OCI-M2 (cell line): ENCODE measurements around the gene EVA1A.

Experiments used
- DNase-seq: peaks from one replicate; lab custom pipeline; 2025; ENCODE audit not compliant: unreplicated experiment; lab: John Stamatoyannopoulos, UW

The EVA1A gene, protein sequence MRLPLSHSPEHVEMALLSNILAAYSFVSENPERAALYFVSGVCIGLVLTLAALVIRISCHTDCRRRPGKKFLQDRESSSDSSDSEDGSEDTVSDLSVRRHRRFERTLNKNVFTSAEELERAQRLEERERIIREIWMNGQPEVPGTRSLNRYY

DNA sequence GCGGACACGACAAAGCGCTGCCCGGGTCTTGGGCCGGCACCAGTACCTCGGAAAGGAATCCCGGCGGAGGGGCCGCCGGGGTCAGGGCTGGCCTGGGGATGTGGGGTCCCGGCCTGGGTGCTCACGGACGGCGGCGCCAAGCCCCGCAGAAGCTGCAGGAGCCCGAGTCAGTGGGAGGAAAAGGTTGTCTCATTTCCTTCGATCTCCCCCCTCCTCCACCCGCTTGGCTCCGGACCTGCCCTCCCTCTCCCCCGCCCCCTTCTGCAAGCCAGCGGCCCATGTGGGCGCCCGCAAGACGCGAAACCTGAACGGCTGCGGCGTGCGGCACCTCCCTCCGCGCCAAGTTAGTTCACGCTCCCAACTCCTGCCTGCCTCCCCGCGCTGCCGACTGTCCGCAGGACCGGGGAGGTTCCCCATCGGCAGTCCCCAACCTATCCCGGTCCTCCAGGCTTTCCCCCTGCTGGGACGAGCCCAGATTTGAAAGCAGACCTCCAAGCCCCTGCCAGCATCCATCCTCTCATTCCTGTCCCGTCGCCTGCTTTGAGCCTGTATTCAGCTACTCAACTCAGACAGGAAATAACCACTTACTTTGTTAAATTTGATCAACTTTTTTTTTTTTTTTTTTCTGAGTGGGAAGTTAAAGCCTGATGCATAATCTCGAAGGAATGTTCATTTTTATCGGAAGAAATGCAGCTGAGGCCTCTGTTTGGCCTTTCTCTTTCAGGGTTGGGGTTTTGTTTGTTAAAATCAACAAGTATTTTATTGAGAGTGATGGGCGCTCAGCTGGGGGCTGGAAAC, at the start of gene EVA1A:
TSS of gene EVA1A (minus strand) at position 172 of the 798 bp plus-strand sequence. CDS start 42,799 bp downstream, outside the sequence.
- no peak for DNase-seq

DNA sequence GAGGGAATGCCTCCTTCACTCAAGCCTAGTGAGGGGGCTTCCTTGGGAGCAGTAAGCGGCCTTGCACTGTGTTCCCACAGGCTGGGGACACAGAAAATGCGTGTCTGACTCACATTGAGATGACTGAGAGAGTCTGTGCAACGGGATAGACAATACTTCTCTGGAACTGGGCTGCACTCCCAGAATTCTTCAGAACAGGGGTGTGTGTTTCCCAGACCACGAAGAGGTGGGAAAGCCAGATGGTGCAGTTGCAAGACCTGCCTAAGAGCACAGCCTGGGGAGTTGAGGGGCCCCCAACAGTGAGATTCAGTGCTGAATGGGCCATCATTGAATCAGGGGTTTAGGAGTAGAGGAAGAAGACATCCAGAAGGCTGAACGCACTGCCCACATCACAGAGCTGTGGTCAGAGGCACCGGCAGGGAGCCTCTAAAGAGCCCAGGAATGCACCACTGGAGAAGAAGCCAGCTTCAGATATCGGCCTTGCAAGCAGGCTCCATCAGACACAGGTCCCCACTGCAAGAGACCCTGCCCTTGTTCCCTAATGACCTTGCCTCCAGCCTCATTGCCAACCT, 49.3 kb upstream of the EVA1A start:
- no peak for DNase-seq

DNA sequence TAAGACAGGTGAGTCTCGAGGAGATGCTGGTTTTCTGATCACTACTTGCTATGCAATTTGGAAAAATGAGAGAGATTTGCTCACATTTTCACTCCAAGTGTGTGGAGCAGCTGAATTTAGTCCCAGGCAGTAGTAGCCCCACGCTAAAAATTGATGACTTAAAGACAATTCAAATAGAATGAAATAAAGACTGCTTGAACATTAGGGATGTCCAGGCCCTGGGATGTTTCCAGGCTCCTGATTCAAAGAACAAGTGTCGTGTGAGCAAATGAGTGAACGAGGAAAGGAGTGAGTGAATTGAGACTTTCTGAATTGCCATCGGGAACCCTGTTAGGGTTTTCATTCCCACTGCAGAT, 48.6 kb upstream of the EVA1A start:
- no peak for DNase-seq

DNA sequence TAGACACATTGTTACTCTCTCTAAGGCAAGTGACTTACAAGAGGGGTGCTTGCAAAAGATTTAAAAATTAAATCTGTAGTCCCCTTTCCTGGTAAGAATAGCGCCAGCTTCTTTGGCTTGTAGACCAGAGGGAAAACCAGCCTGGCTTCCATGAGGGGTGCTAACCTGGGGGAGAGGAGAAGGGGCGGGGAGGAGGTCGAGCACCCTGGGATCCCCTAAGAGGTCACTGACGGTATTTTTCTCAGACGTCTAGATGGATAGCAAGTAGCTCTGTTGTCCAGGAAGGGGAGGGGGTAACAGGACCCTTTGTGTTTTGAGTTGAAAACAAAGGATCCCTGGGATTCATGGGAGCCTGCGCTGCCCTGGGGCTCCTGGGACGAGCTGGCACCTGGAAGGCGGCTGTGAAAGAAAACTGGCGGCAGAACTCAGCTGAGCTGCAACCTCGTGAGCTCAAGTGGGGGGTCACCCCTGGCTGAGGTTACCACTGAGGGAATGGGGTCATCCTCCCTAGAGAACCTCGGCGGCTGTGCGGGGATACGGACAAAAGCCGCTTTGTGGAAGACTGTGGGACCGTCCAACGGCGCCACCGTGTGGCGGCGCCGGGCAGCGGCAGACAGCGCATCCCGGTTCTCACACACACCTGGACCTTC, 48.1 kb upstream of the EVA1A start:
- DNase-seq, result no peak

DNA sequence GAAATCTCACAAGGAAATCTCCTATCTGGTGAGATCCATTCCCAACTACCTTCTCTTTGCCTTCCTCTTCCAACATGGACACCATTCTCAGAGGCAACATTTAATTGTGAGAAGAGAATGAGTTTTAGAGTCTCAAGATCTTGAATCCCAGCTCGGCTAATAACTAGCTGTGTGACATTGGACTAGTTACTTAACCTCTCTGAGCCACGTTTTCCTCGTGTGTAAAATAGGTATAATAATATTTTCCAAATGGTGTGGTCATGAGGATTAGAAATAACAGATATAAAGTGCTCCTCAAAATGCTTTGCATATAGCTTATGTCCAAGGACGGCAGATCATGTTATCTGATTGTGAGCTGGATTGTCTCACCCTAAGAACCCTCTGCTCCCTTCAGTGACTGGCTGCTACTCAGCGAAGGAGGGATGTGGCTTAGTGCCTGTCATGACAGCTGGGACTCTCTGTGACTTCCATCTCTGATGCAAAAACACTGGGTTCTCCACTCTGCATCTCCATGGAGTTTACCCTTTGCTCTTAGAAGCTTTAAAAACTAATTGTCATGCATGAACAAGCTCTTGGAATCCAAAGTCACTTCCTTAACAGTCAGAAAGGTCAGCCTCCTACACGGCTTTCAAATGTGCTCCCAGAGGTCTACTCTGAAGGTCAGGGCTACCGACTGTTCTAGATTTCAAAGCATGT, 47.4 kb upstream of the EVA1A start:
- no peak for DNase-seq

DNA sequence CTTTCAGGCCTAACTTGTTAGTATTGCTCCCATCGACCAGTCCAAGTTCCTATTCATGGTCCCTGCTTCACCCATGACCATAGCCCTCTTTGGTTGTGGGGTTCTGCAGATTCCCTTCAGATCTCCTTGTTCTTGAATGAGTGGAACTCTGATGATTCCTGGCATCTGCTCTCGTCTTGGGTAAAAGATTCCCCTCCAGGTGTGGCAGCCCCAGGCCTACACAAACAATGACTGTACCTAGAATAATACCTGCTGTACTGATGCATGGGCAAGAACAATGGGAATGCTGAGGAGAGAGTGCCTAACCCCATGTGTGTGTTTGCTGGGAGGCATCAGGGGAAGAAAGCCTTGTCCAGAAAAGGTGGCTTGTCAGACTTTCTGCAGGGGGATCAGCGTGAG, 46.7 kb upstream of the EVA1A start:
- DNase-seq, result no peak

DNA sequence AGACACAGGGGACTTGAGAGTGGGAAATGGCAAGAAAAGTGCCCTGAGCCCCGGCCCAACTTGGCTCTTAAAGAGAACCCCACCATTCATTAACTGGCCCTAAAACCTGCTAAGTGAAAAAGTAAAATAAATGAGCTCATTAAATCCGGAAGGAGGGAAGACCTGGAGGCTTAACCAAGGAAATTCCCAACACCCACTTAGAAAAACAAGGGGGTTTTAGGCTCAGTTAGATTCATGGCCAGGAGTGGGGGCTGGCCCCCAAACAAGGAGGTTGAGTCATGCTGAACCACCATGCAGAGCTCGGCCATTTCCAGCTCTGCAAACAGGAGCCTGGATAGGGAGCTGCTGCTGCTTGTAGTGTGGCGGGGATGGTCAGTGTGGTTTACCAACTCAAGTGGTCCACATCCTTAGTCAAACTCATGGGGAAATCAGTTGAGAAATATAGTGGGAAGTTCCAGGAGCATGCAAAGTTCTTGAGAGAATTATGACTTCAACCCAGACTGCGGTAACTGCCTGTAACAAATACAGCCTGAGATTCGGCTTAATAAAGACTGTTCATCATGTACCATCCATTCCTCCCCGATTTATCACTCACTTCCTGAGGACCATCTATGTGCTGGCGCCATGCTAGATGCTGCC, 46.1 kb upstream of the EVA1A start:
- no peak for DNase-seq

DNA sequence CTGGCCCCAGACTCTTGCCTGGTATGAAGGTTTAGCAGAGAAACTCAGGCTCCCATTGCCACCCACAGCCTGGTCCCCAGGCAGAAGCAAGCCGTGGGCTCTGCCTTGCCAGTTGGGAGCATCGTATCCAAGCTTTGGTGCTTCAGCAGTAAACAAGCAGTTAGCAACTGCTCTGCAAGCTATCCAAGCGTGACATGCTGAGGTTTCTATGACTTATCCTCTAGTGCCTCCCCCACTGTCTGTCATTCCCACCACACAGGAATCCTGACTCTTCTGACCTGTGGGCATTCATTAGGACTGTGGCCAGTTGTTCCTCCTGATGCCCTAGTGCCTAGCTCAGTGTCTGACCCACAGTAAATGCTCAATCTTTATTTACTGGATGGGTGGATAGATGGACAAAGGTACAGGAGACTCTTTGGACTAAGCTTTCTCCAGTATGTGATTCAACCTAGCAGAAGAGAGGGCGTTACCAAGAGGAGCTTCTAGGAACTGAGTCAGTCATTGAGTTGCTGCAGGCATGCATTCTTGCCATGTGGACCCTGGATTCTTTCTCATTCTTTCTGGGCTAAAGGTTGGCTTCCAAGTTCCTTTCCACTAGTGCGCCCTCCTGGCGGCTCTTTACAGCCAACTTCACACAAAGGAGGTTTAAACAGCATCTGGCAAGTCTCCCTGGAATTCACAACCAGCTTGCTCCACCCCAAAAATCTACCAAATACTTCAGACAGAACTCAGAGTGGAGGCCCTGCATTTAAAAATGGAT, 45.2 kb upstream of the EVA1A start:
- DNase-seq, result no peak

DNA sequence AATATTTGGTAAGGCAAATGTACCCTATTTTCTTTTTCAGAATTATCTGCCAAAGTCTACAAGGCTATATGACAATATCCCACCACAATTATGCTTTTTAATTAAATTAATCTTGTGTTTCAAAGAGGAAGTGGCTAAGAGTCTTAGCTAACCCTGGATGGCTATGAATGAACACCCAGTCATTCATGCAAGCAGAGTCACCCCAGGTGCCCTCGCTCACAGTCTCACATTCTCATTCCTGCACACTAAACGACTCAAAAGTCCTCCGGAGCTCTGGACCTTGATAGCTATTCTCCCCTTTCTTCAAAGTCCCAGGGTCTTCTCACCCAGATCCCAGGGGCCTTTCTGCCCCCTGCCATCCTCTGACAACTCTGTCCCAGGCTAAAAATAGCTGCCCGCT, 43.7 kb upstream of the EVA1A start:
- no peak for DNase-seq

DNA sequence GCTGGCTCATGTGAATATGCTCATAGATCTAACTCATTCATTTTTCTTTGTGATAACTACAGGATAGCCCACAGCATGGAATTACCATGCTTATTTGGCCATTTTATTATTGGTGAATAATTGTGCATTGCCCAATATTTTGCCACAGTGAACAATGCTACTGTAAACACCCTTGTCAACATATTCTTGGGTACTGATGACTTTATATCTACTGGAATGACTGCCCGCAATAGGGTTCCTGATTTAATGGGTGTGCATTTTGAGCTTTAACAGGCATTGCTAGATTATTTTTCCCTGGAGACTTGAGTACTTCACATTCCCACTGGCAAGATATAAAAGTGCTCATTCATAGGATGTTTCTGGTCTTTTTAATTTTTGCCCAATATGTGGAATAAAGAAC, 42.7 kb upstream of the EVA1A start:
- no peak for DNase-seq

DNA sequence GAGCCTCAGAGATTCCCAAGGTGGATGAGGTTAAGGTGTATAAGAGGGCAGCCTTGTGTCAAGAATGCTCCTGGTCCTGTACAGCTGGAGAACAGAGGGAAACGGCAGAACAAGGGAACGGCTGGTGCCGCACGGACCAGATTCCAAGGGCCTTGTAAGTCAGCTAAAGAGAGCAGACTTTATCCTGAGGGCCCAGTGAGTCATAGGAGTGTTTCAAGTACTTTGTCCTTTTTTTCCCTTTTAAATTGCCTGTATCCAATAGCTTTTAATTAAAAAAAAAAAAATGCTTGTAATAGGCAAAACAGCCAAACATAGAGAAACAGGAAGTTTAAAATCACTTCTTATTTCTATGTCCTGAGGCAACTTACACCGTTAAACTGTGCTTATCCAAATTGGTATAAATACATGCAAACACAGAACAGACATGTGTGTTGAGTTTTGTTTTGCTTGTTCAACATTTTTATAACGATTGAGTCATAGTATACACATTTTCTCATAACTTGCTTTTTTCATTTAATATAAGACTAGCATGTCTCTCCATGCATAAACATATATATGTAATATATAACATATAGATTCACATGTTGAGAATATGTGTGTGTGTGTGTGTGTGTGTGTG, 42.1 kb upstream of the EVA1A start:
- DNase-seq, result no peak

DNA sequence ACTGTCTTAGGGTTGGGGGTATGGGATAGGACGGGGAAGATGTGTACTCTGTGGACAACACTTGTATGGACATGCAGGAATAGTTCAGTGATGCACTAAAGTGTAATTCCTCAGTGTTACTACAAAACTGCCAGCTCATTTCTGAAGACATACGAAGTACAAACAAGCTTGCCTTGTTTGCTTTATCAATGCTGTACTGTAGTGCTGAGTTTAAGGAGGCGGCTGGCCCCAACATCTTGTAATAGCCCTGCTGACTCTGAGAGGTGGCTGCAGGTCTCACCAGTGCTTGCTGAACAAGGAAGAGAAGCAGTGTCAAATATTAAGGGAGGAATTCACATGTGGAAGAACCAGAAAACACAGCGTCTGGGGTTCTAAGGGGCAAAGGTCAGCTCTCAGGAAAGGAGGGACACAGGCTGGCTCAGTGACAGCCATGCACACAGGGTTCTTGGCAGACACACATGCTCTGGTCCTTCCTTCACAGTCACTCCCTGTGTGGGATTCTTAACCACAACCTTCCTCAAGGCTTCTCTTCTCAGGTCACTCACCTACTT, 39.8 kb upstream of the EVA1A start:
- DNase-seq, result no peak

DNA sequence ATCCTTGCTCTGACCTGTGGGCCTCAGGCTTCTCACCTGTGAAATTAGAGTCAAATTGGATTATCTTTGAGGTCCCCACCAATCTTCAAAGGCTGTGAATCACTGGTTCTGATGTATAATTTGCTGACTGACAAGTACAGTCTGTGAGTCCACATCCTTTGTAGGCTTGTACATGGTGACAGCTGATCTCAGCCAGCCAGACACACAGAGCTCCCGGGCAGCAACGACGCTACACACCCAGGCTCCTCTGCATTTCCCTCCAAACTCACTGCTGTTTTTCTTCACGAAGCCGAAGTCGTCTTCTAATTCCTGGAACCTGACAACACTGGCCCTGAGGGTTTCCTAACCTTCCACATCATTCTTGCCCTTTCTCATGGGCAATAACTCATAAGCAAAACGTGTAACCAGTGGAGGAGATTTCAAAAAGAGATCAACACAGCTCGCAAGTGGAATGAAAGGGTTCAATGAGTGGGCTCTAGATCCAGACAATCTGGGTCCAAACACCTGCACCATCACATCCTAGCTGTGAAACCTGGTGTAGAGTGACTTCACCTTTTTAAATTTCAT, 37.9 kb upstream of the EVA1A start:
- DNase-seq, result no peak

DNA sequence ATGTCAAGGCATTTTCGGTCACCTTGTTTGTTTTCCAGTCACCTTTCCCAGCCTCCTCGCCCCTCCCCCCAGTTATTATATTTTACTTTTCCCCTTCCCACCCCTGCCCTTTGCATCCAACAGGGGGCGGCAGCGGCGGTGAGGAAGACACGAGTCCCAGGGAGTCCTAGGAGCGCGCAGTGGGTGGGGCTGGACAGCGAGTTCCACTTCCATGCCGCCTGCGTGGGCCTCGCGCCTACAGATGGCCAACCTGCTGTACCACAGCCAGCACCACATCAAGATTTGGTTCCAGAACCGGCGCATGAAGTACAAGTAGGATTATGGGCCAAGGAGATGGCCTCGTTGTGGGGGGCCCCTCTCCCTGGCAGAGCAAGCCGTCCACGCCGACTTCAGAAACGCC, 37.2 kb upstream of the EVA1A start:
- DNase-seq, result no peak

DNA sequence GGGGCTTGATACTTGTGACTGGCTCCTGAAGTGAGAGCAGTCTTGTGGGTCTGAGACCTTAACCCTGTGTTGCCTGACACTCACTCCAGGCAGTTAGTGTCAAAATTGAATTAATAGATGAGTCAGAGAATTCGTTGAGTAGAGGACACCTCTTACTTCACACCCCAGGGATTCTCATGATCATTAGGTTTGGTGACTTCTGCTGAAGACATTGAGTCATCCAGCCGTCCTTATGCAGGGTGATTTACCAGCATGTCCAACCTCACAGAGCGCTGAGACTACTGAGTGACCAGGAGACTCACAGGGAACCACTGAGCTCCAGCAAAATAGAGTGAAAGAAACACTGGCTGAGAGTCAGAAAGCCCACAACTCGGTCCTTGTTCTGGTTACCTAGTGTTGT, 36.0 kb upstream of the EVA1A start:
- DNase-seq, result no peak

DNA sequence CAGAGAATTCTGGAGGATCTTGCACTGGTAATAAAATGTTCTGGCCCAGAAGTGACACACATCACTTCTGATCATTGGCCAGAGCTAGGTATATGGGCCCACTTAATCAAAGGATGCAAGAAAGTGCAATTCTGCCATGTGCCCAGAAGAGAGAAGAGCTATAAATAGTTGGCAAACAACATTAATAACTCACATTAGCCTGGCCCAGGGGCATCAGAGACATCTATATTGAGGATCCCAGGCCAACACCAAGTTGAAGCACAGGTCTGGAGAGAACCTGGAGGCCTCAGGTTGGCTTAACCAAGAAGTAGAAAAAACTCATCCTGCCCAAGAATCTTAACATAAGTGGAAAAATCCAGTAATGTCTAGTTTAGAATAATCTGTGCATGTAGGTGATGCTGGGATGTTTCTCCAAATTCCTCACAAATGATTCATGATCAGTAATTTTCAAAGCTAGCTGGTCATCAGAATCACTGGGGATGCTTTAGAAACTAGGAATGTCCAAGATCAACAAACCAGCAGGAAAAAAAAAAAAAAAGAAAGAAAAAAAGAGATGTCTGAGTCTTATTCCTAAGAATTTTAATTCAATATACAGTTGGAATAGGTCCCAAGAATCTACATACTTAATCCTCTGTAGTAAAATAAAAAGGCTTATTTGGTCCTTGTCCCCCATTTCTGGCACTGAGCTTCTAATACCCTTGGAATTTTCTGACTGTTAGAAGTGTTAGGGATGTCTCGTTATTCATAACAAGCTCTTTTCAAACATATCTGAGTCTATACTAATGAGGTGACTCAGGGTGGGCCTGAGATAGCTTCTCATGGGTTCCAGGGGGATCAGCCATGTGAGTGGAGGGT, 35.0 kb upstream of the EVA1A start:
- no peak for DNase-seq

DNA sequence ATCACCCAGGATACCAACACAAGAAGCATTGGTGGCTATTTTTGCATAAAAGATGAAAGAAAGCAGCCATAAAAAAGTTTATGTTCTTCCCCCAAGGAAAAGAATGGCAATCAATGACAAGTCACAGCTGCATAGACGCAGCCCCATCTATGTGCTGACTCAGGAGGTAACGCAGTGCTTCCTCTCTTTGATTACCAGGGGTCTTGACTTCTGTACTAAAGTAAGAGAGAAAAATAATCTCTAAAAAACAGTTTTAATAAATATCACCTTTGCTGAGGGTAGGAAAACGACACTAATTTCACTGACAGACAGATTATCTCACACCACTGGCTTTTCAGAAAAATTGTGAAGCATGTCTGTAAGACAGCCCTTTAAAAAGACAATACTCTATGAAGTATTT, 33.9 kb upstream of the EVA1A start:
- no peak for DNase-seq

DNA sequence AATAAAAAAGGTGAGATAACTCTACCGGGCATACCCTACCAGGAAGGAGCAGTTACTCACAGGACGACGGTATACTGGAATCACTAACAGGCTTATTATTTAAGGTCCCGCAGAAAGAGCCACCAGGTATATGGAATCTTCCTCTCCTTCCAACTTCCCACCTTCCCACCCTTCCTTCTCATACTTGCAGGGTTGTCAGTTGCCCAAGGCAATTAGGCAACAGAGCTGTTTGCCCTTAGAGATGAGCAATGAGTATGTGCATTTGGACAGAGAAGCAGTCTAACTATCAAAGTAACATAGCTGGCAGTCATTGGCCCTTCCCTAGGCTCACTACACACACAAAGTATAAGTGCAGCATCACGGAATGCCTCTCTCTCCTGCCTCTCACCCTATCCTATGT, 32.1 kb upstream of the EVA1A start:
- no peak for DNase-seq
